Thyroid gland (tissue), 4 donors: ENCODE results near the gene EIF3B.

ENCODE experiments used
- CTCF ChIP-seq, 6 experiments: fragments of 200-600 bp in 3 of 6; fragments of 450-650 bp in 3 of 6; sonication (generic) in 3 of 6; IDR thresholded peaks; one replicate each; pipeline ENCODE4 v1.5.1; 2016 to 2019; ENCODE audit warnings: antibody characterized with exemption in 6 of 6, mild to moderate bottlenecking in 2 of 6, inconsistent platforms in 1 of 6, moderate library complexity in 1 of 6
- POLR2A ChIP-seq, 2 donors: fragments of 450-650 bp; IDR thresholded peaks; one replicate each; pipeline ENCODE4 v1.6.1; 2017; ENCODE audit warnings: antibody characterized with exemption in 2 of 2, mild to moderate bottlenecking in 2 of 2, moderate library complexity in 1 of 2

- TF ChIP-seq POLR2A (IDR thresholded peaks at IDR 0.05): no peak
- TF ChIP-seq CTCF (IDR thresholded peaks at IDR 0.05): no peak
Observed at GRCh38 chr7:2420216-2420933, 65.7 kb downstream of the EIF3B start.
